Adipocyte (in vitro differentiated cells): ENCODE results near the gene OBP2B.
"Not testable (repeated sequence)": the region's sequence is repeated elsewhere in the genome, so short reads cannot be mapped to it uniquely, and the experiment has no call there.

Experiments used
- DNase-seq: peaks from one replicate; pipeline ENCODE4 v3.0.0-alpha.2; 2015; ENCODE audit warnings: low read depth
- H3K27me3 ChIP-seq: replicated peaks from 2 replicates; pipeline ENCODE4 v1.7.0; 2013; ENCODE audit warnings: mild to moderate bottlenecking, low read length, moderate library complexity; ENCODE audit not compliant: control insufficient read depth, insufficient read depth
- H3K36me3 ChIP-seq: 2 replicates; pipeline ENCODE4 v1.7.0; 2013; ENCODE audit warnings: low read length, mild to moderate bottlenecking, moderate library complexity; ENCODE audit not compliant: control insufficient read depth, insufficient read depth, severe bottlenecking
- H3K4me1 ChIP-seq: 2 replicates; pipeline ENCODE4 v1.7.0; 2013; ENCODE audit warnings: mild to moderate bottlenecking, low read length, moderate library complexity; ENCODE audit not compliant: control insufficient read depth, insufficient read depth
- H3K4me3 ChIP-seq: 2 replicates; pipeline ENCODE4 v1.7.0; 2013; ENCODE audit warnings: mild to moderate bottlenecking, low read length, moderate library complexity
- H3K9ac ChIP-seq: 2 replicates; pipeline ENCODE4 v1.7.0; 2013; ENCODE audit warnings: mild to moderate bottlenecking, low read length, moderate library complexity
- H3K9me3 ChIP-seq: 2 replicates; pipeline ENCODE4 v1.7.0; 2013; ENCODE audit warnings: mild to moderate bottlenecking, low read length, moderate library complexity; ENCODE audit not compliant: control insufficient read depth

The OBP2B gene

GRCh38 chr9:133227242-133227860 lies 18.3 kb upstream of the OBP2B start:
- Histone ChIP-seq H3K27me3 (peaks cover 35% of the 10 kb centered on the region), H3K9me3 (peaks cover 7% of the 10 kb centered on the region), H3K4me1 (no peaks in the 10 kb centered on the region), H3K4me3 (no peak overlapping the region), H3K36me3 (no peaks in the 10 kb centered on the region), H3K9ac (no peak overlapping the region)
- no peak for DNase-seq

DNA sequence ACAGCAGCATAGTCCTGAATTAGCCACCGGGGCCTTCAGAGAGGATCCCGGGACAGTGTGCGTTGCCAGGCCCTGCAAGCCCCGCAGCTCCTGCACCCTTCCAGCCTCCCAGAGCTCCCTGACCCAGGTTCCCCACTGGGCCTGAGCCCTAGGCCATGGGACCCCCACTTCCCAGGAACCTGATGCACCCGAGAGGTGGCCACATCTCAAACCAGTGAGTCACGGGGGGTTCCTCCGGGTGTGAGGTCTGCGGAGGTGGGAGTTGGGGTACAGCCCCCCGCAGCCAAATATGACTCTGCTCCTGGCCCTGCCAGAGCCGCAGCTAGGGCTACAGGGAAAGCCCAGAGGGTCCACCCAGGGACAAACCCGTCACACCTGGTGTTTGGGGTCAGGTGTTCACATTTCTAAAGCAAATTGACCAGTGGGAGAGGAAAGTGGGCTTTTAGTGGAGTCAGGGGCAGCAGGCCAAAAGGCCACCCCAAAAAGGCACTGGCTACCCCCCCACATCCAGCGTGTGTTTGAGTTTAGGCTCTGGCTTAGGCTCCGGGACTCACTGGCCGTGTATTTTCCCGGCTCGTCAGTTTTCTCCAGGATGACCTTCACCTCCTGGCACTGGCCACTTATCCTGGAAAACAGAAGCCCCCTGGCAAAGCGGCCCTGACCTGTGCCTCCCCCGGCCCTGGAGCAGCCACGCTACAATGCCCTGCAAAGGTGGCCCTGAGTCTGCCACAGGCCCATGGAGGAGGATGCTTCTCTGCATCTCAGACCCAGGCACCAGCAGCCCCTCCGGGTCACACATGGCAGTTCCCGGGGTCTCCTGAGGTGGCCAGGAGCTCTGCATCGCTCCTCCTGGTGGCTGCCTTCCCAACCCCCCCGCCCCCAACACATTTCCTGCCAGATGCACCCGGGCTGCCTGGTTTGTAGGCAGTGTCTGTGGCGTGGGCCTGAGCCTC lies 17.4 kb upstream of the OBP2B start:
- no peaks in the 10 kb centered on the region for H3K36me3 ChIP-seq

DNA sequence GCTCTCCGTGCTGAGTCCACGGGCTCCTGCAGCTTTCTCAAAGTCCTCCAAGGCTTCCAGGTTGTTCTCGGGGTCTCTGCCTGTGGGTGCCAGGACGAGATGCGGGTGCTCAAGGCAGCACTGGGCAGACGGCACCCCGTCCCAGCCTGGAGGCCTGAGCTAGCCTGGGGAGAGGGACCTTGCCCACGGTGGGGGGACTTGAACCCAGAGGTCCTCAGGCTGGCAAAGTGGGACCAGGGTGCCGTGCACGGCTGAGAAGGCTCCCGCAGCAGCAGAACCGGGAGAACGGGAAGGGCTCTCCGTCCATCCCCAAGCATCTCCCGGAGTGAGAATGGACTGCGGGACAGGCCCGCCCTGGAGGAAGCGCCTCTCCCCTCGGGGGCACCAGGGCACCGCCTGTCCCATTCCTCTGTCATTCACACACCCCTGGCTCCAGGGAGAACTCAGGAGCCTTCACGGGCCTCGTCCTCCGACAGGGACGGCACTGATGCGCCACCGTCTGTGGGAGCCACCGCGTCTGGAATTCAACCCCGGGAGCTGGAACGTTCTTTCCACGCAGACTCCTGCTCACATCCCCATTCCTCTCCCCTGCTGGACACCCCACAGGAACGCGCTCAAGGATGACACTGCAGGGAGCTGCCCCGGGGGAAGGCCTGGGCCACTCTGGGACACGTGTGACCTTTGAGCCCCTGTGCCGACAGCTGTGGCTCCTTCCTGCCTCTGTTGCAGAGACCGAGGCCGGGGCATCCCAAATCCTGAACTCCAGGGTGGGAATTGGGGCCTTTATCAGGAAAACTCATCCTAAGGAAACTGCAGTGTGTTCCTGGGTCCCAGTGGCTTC lies 16.3 kb upstream of the OBP2B start:
- H3K27me3 ChIP-seq = peaks cover 42% of the 10 kb centered on the region
- H3K4me1 ChIP-seq = no peaks in the 10 kb centered on the region
- no peak overlapping the region for H3K9ac ChIP-seq
- no peaks in the 10 kb centered on the region for H3K36me3 ChIP-seq
- H3K9me3 ChIP-seq = peaks cover 5% of the 10 kb centered on the region
- no peak for DNase-seq
- H3K4me3 ChIP-seq = no peak overlapping the region

More for the DNA sequence above, 17.4 kb upstream of the OBP2B start:
- Histone ChIP-seq H3K4me3 (no peak overlapping the region), H3K4me1 (no peaks in the 10 kb centered on the region), H3K27me3 (peaks cover 36% of the 10 kb centered on the region), H3K9ac (no peak overlapping the region), H3K9me3 (peaks cover 7% of the 10 kb centered on the region)
- no peak for DNase-seq

GRCh38 chr9:133224762-133225161 lies 15.7 kb upstream of the OBP2B start:
- no peaks in the 10 kb centered on the region for H3K4me1 ChIP-seq
- H3K36me3 ChIP-seq = no peaks in the 10 kb centered on the region
- H3K9me3 ChIP-seq = no peaks in the 10 kb centered on the region
- H3K9ac ChIP-seq = no peak overlapping the region
- no peak for DNase-seq
- no peak overlapping the region for H3K4me3 ChIP-seq
- H3K27me3 ChIP-seq = peaks cover 36% of the 10 kb centered on the region

DNA sequence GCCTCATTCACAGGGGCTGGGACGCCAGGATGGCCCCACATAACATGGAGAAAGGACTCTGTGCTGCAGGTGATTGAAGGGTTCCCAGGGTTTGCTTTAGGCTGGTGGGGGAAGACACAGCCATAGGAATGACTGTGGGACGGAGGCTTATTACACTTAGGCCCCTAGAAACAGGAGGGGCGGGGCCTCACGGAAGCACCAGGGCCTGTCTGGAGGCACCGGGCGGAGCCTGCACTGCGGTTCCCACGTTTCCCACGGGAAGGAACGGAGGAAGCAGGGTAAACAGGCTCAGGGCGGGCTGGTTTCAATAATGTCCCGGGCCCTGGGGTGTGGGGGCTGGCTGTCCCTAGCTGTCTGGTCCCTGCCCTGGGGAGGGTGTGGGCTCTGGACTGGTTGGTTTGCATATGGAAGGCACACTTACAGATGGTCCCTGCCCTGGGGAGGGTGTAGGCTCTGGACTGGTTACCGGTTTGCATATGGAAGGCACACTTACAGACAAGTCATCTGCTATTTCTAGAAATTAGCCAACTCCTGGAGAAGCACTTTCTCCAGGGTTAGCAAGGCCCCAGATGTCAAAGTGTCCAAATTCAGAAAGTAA lies 14.2 kb upstream of the OBP2B start:
- not testable (repeated sequence) for H3K36me3 ChIP-seq, H3K4me1 ChIP-seq, DNase-seq, H3K9me3 ChIP-seq, H3K9ac ChIP-seq, H3K4me3 ChIP-seq
- H3K27me3 ChIP-seq = peaks cover 43% of the 10 kb centered on the region

- not testable (repeated sequence) for H3K36me3 ChIP-seq, H3K9ac ChIP-seq, H3K4me1 ChIP-seq, H3K4me3 ChIP-seq, H3K9me3 ChIP-seq, DNase-seq
- peaks cover 34% of the 10 kb centered on the region for H3K27me3 ChIP-seq
These were observed 12.9 kb upstream of the OBP2B start for GRCh38 chr9:133221994-133222393.

DNA sequence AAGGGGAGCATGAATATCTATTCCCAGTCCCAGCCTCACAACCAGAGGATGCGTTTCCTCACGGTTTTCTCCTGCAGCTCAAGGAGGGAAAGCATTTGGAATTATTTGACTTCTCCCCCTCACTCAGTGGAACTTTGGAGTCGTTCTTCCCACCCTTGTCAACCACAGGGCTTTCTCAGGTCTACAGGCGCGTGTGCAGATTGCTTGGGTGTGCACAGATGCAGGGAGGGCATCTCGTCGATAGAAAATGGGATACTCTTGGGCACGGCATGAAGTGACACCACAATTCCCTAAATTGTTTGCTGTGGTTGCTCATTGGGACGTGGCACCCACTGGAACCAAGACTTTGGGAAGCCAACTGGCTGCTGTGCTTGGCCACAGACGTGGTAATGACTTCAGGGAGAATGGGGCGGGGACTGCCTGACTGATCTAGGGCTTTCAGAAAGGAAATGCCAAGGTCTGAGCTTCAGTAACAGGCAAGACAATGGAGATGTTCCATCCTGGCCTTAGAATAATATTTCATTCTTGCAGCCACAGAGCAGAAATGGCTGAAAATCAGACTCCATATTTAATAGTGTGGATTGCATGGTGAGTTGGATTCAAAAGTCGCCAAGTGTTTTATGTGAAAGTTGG lies 12.2 kb upstream of the OBP2B start:
- Histone ChIP-seq H3K9ac (no peak overlapping the region), H3K27me3 (peaks cover 31% of the 10 kb centered on the region), H3K4me3 (no peak overlapping the region), H3K36me3 (no peaks in the 10 kb centered on the region), H3K4me1 (no peaks in the 10 kb centered on the region), H3K9me3 (no peaks in the 10 kb centered on the region)
- DNase-seq = no peak

DNA sequence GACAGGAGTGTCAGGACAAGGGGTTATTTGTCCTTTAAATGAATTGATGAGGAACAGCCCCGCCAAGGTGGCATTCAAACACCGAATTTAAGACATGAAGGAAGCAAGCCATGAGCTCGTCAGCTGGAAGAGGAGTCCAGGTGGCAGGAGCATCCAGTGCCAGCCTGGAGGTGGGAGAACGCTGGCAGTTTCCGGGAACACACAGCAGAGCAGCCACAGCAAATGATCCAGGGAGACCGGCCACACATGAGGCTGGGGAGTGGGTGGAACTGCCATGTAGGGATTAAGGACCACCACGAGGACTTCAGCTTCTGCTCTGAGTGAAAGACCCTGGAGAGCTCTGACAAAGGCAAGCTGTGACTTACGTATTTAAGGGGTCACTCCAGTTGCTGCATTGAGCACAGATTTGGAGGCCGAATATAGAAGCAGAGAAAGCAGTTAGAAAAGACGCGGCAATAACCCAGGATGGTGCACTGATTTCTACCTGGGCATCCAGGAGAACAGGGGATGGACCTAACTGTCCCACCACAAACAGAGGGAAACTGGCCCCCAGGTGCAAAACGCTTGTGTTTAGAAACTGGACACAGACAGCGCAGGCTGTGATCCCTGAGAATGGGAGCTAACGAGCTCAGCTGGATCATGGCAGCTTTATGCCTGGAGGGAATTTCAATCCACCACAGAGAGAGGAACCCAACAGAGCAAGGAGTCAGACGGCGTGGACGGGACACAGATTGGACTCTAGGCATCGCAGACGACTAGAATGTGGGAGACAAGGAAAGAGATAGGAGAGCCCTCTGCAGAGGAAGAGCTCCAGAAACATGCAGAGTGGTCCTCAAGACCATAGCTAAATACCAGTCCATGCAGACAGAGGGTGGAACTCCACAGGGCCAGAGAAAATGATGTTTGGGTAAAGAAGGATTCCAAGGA lies 9.3 kb upstream of the OBP2B start:
- Histone ChIP-seq H3K9me3 (peaks cover 18% of the 10 kb centered on the region), H3K27me3 (peaks cover 26% of the 10 kb centered on the region)
- H3K36me3 ChIP-seq, H3K4me1 ChIP-seq, DNase-seq, H3K4me3 ChIP-seq, H3K9ac ChIP-seq: not testable (repeated sequence)

- H3K36me3 ChIP-seq, H3K4me3 ChIP-seq, DNase-seq, H3K4me1 ChIP-seq, H3K9ac ChIP-seq: not testable (repeated sequence)
- peaks cover 20% of the 10 kb centered on the region for H3K27me3 ChIP-seq
- H3K9me3 ChIP-seq = peaks cover 18% of the 10 kb centered on the region
These were observed 8.4 kb upstream of the OBP2B start for GRCh38 chr9:133217333-133217988.
